HepG2 (cell line): ENCODE measurements around the gene RASSF4. TPM values are rescaled to one million over a fixed set of nuclear protein-coding genes. Genes with fewer than 3 reads are reported as not detected.

Experiments used
- ARID2 ChIP-seq: sonication (generic); formaldehyde crosslinking; IDR thresholded peaks from 2 replicates; pipeline ENCODE4 v1.8.1; 2022; ENCODE audit warnings: mild to moderate bottlenecking, missing genetic modification reagents, borderline replicate concordance
- CBX1 ChIP-seq: IDR thresholded peaks from one replicate; pipeline ENCODE4 v1.6.1; 2016; ENCODE audit warnings: antibody characterized with exemption, low read depth
- E2F5 ChIP-seq: sonication (generic); formaldehyde crosslinking; conservative IDR thresholded peaks from 2 replicates; pipeline ENCODE4 v1.4.0; 2020; ENCODE audit warnings: missing genetic modification reagents
- ETV5 ChIP-seq: IDR thresholded peaks from 2 replicates; pipeline ENCODE4 v1.6.1; 2018; ENCODE audit warnings: missing biosample characterization, missing genetic modification reagents, inconsistent platforms, borderline replicate concordance
- EZH2 ChIP-seq: conservative IDR thresholded peaks from 2 replicates; pipeline ENCODE4 v1.6.1; 2012; ENCODE audit warnings: mild to moderate bottlenecking, low read depth, low read length, moderate library complexity
- FOSL1 ChIP-seq: sonication (generic); formaldehyde crosslinking; IDR thresholded peaks from 2 replicates; pipeline ENCODE4 v1.9.0; 2021; ENCODE audit warnings: missing genetic modification reagents, borderline replicate concordance
- KDM4B ChIP-seq: sonication (generic); formaldehyde crosslinking; IDR thresholded peaks from 2 replicates; pipeline ENCODE4 v1.4.0; 2020; ENCODE audit warnings: missing genetic modification reagents
- MYPOP ChIP-seq: sonication (generic); formaldehyde crosslinking; IDR thresholded peaks from 2 replicates; pipeline ENCODE4 v1.8.1; 2023; ENCODE audit warnings: mild to moderate bottlenecking, moderate library complexity, missing genetic modification reagents
- NCOA1 ChIP-seq: sonication (generic); formaldehyde crosslinking; IDR thresholded peaks from 2 replicates; pipeline ENCODE4 v1.9.0; 2021; ENCODE audit warnings: missing genetic modification reagents
- PBX3 ChIP-seq: sonication (generic); formaldehyde crosslinking; IDR thresholded peaks from 2 replicates; pipeline ENCODE4 v1.8.1; 2023; ENCODE audit warnings: missing genetic modification reagents, inconsistent platforms, borderline replicate concordance
- RBFOX2 ChIP-seq: fragments of 200-400 bp; formaldehyde crosslinking; IDR thresholded peaks from 2 replicates; pipeline ENCODE4 v1.6.1; 2017; ENCODE audit warnings: low read depth, mild to moderate bottlenecking, low read length
- SMYD3 ChIP-seq: sonication (generic); formaldehyde crosslinking; IDR thresholded peaks from 2 replicates; pipeline ENCODE4 v1.8.1; 2023; ENCODE audit warnings: mild to moderate bottlenecking, missing genetic modification reagents
- SNAPC4 ChIP-seq: sonication (generic); formaldehyde crosslinking; IDR thresholded peaks from 2 replicates; pipeline ENCODE4 v1.4.0; 2020; ENCODE audit warnings: mild to moderate bottlenecking, missing genetic modification reagents
- THAP11 ChIP-seq: IDR thresholded peaks from 2 replicates; pipeline ENCODE4 v1.6.1; 2016; ENCODE audit warnings: missing biosample characterization, missing genetic modification reagents
- WIZ ChIP-seq: sonication (generic); formaldehyde crosslinking; IDR thresholded peaks from 2 replicates; pipeline ENCODE4 v1.5.1; 2020; ENCODE audit warnings: mild to moderate bottlenecking, missing genetic modification reagents
- ZNF124 ChIP-seq: sonication (generic); formaldehyde crosslinking; IDR thresholded peaks from 2 replicates; pipeline ENCODE4 v1.4.0; 2020; ENCODE audit warnings: missing genetic modification reagents
- ZNF777 ChIP-seq: sonication (generic); formaldehyde crosslinking; IDR thresholded peaks from 2 replicates; pipeline ENCODE4 v1.4.0; 2020; ENCODE audit warnings: missing genetic modification reagents
- ZNF784 ChIP-seq: sonication (generic); formaldehyde crosslinking; IDR thresholded peaks from 2 replicates; pipeline ENCODE4 v1.5.1; 2020; ENCODE audit warnings: missing genetic modification reagents, mild to moderate bottlenecking, borderline replicate concordance
- ZNF879 ChIP-seq: sonication (generic); formaldehyde crosslinking; IDR thresholded peaks from 2 replicates; pipeline ENCODE4 v1.8.1; 2023; ENCODE audit warnings: missing genetic modification reagents
- polyA plus RNA-seq, 8 experiments: library from polyadenylated mRNA; depleted of rRNA in 3 of 8; stranded (reverse) in 7 of 8; unstranded in 1 of 8; fragments of >200 nt; fragmentation: Illumina TruSeq in 4 of 8; extraction: Trizol in 4 of 8; gene quantifications; 2 replicates each; pipeline versions ENCODE4 v1.2.1 to v1.2.3, GENCODE V29; 2011 to 2016; ENCODE audit warnings: low read depth in 4 of 8, missing spikeins in 1 of 8, mixed read lengths in 1 of 8; ENCODE audit not compliant: insufficient read depth in 1 of 8
- total RNA-seq, 5 experiments: library from RNA; depleted of rRNA; stranded (reverse); fragments of >200 nt; fragmentation: Illumina TruSeq; extraction: Trizol; gene quantifications; 2 replicates each; pipeline ENCODE4 v1.2.3, GENCODE V29; 2016; ENCODE audit warnings: low read depth in 1 of 5

RASSF4 gene
- total and polyA plus RNA-seq, 2 of the 13 experiments (the other 11 are each of a cell fraction or from before 2014, with no cell fraction given) = 34.0 to 51.7 TPM

GRCh38 chr10:44980309-44981171, 20.9 kb downstream of the RASSF4 start (continued):
- no peak for TF ChIP-seq PBX3
- no peak for TF ChIP-seq KDM4B (CRISPR knock-in tag)
- TF ChIP-seq ZNF784 (CRISPR knock-in tag) = no peak
- TF ChIP-seq EZH2 = no peak
- TF ChIP-seq THAP11 (CRISPR knock-in tag) = peak; percentile 65; the same call in 1 of the 2 replicates
- no peak; the same call in 1 of the 2 replicates for TF ChIP-seq ZNF124 (CRISPR knock-in tag)
- TF ChIP-seq WIZ (CRISPR knock-in tag) = no peak; the same call in 1 of the 2 replicates
- TF ChIP-seq SNAPC4 (CRISPR knock-in tag) = 0 out of 2 replicates have a peak, but pooled peaks have one; percentile 25
- peak; percentile 72 for TF ChIP-seq ETV5
- no peak for TF ChIP-seq ARID2 (CRISPR knock-in tag)
- TF ChIP-seq FOSL1 (CRISPR knock-in tag) = no peak
- no peak for TF ChIP-seq SMYD3
- TF ChIP-seq CBX1 = no peak
- TF ChIP-seq E2F5 (CRISPR knock-in tag) = no peak
- no peak for TF ChIP-seq NCOA1 (CRISPR knock-in tag)
- peak; percentile 67; the same call in 1 of the 2 replicates for TF ChIP-seq MYPOP
- no peak for TF ChIP-seq RBFOX2
- no peak for TF ChIP-seq ZNF879
- TF ChIP-seq ZNF777 (CRISPR knock-in tag) = no peak
